OCI-LY7 (cell line): Measurements from ENCODE around the gene KLK1. TPM values are rescaled to one million over a fixed set of nuclear protein-coding genes. Genes with fewer than 3 reads are reported as not detected.
A peak's percentile ranks its signal among the peaks of the same experiment; 100 is the strongest.

Source experiments
- BruUV-seq: library from RNA; stranded (reverse); fragments of 400-500 nt; replicated peaks from 2 replicates; lab custom pipeline; 2021; lab: Mats Ljungman, UMichigan
- CTCF ChIA-PET: fragments of 300-600 bp; sonication (Branson Sonifier 250); formaldehyde crosslinking; loops from one replicate; lab custom pipeline; 2022; ENCODE audit warnings: antibody characterized with exemption; ENCODE audit not compliant: unreplicated experiment; lab: Charles Lee
- POLR2A ChIA-PET: fragments of 300-600 bp; sonication (Branson Sonifier 250); formaldehyde crosslinking; loops from one replicate; lab custom pipeline; 2022; ENCODE audit warnings: antibody characterized with exemption; lab: Charles Lee
- DNase-seq: peaks from one replicate; pipeline ENCODE4 v3.0.0-alpha.2; 2015; ENCODE audit warnings: low spot score
- H2AFZ ChIP-seq: fragments of 200-600 bp; sonication (generic), shearing (Covaris generic); 2 replicates; pipeline ENCODE4 v1.6.1; 2014; ENCODE audit warnings: mild to moderate bottlenecking, antibody characterized with exemption, low read length, moderate library complexity
- H3K27ac ChIP-seq: fragments of 200-600 bp; sonication (generic); 2 replicates; pipeline ENCODE4 v1.5.1; 2014; ENCODE audit warnings: mixed run types, low read depth, mild to moderate bottlenecking, moderate library complexity, low read length, inconsistent platforms; ENCODE audit not compliant: poor library complexity, severe bottlenecking
- H3K36me3 ChIP-seq: fragments of 200-600 bp; sonication (generic); 2 replicates; pipeline ENCODE4 v1.6.1; 2014; ENCODE audit warnings: mild to moderate bottlenecking, antibody characterized with exemption, low read length, moderate library complexity, mixed read lengths; ENCODE audit not compliant: insufficient read depth
- H3K4me1 ChIP-seq: fragments of 200-600 bp; sonication (generic); 2 replicates; pipeline ENCODE4 v1.5.1; 2014; ENCODE audit warnings: mild to moderate bottlenecking, low read length; ENCODE audit not compliant: insufficient read depth, poor library complexity, severe bottlenecking
- H3K4me2 ChIP-seq: fragments of 200-600 bp; sonication (generic); 2 replicates; pipeline ENCODE4 v1.6.1; 2014; ENCODE audit warnings: mild to moderate bottlenecking, low read length
- H3K4me3 ChIP-seq: fragments of 200-600 bp; sonication (generic); 2 replicates; pipeline ENCODE4 v1.5.1; 2014; ENCODE audit warnings: mild to moderate bottlenecking, low read depth, low read length; ENCODE audit not compliant: poor library complexity, severe bottlenecking
- H3K79me2 ChIP-seq: fragments of 200-600 bp; sonication (generic); 2 replicates; pipeline ENCODE4 v1.6.1; 2016; ENCODE audit warnings: low read depth, mild to moderate bottlenecking, low read length, moderate library complexity, mixed read lengths; ENCODE audit not compliant: insufficient read depth
- H3K9me2 ChIP-seq: fragments of 200-600 bp; sonication (generic); 2 replicates; pipeline ENCODE4 v1.6.1; 2016; ENCODE audit warnings: mild to moderate bottlenecking, low read length, mixed read lengths; ENCODE audit not compliant: insufficient read depth
- H3K9me3 ChIP-seq: fragments of 200-600 bp; sonication (generic); 2 replicates; pipeline ENCODE4 v1.6.1; 2014; ENCODE audit warnings: mild to moderate bottlenecking, mixed run types, low read length, mixed read lengths
- H4K20me1 ChIP-seq: fragments of 200-600 bp; sonication (generic); 2 replicates; pipeline ENCODE4 v1.6.1; 2014; ENCODE audit warnings: mild to moderate bottlenecking, antibody characterized with exemption, low read length, moderate library complexity, mixed read lengths; ENCODE audit not compliant: insufficient read depth
- CTCF ChIP-seq: fragments of 200-600 bp; sonication (generic); conservative IDR thresholded peaks from 2 replicates; pipeline ENCODE4 v1.5.1; 2014; ENCODE audit warnings: mild to moderate bottlenecking, antibody characterized with exemption, low read length, moderate library complexity, mixed read lengths
- EZH2phosphoT487 ChIP-seq: fragments of 200-600 bp; sonication (generic); IDR thresholded peaks from 2 replicates; pipeline ENCODE4 v1.6.1; 2018; ENCODE audit warnings: low read depth, borderline replicate concordance, mild to moderate bottlenecking, mixed run types, antibody characterized with exemption, low read length, moderate library complexity, mixed read lengths
- intact Hi-C: fragments of 100-400 bp; cut with micrococcal nuclease; formaldehyde crosslinking; loops from one replicate; pipeline ENCODE4 v1.10.0; 2022; ENCODE audit not compliant: unreplicated experiment
- total RNA-seq, 2 experiments: library from RNA; depleted of rRNA in 1 of 2; stranded (reverse); fragments of >200 nt in 1 of 2; shearing (Covaris generic) in 1 of 2; gene quantifications; 2 replicates each; pipeline ENCODE4 v1.2.3, GENCODE V29; 2014 to 2022

The KLK1 gene
- total RNA-seq, 2 experiments from 2014 or later, result 5.1 TPM; not detected in 1

- Histone ChIP-seq H2AFZ (no peak overlapping the region), H3K4me3 (no peak overlapping the region), H3K79me2 (peaks cover 5% of the 10 kb centered on the region; the same call in 1 of the 2 replicates), H3K27ac (peak overlapping the region; percentile 18), H3K9me3 (no peaks in the 10 kb centered on the region), H3K9me2 (no peaks in the 10 kb centered on the region), H4K20me1 (peaks cover 16% of the 10 kb centered on the region; the same call in 1 of the 2 replicates), H3K36me3 (peaks cover 51% of the 10 kb centered on the region), H3K4me1 (peaks cover 8% of the 10 kb centered on the region), H3K4me2 (no peak overlapping the region)
- intact Hi-C loops, result no loop called here
- BruUV-seq, result TSS peak; percentile 9
- CTCF ChIA-PET, result no interaction called here
- peak; percentile 55 for DNase-seq
- TF ChIP-seq CTCF, result peak; percentile 51
- TF ChIP-seq EZH2phosphoT487, result no peak
- POLR2A ChIA-PET, result interaction anchor here (0.6 kb wide), 1 partner anchor 305 kb away, joined by 7 read pairs; no protein-coding TSS in a partner anchor
These were observed 28.5 kb downstream of the KLK1 start for GRCh38 chr19:50794876-50795663.

- no peak overlapping the region for H3K4me2 ChIP-seq
- no peaks in the 10 kb centered on the region for H3K9me2 ChIP-seq
- peaks cover 8% of the 10 kb centered on the region for H3K4me1 ChIP-seq
- peak; percentile 2; the same call in 1 of the 2 replicates for TF ChIP-seq CTCF
- TF ChIP-seq EZH2phosphoT487, result no peak
- intact Hi-C loops, result no loop called here
- no TSS peak for BruUV-seq
- H4K20me1 ChIP-seq, result peaks cover 16% of the 10 kb centered on the region; the same call in 1 of the 2 replicates
- ChIA-PET CTCF (no interaction called here), POLR2A (no interaction called here)
- H3K79me2 ChIP-seq, result no peaks in the 10 kb centered on the region
- peaks cover 43% of the 10 kb centered on the region for H3K36me3 ChIP-seq
- peak overlapping the region; percentile 18 for H3K27ac ChIP-seq
- DNase-seq, result peak; percentile 62
- no peak overlapping the region for H3K4me3 ChIP-seq
- no peak overlapping the region for H2AFZ ChIP-seq
- H3K9me3 ChIP-seq, result no peaks in the 10 kb centered on the region
These were observed 29.3 kb downstream of the KLK1 start for GRCh38 chr19:50794074-50794875.
